RWPE1 (cell line): Measurements from ENCODE around the gene LRSAM1.

Experiments used
- CTCF ChIA-PET: fragments of 350-600 bp; sonication (Branson Sonifier 250); formaldehyde crosslinking; extraction: SDS; loops from one replicate; lab custom pipeline; 2021; lab: Yijun Ruan, JAX
- POLR2A ChIA-PET: fragments of 400-600 bp; formaldehyde crosslinking; extraction: SDS; loops from one replicate; lab custom pipeline; 2020; ENCODE audit warnings: antibody characterized with exemption; ENCODE audit not compliant: low non-redundant PET; lab: Yijun Ruan, JAX
- DNase-seq: peaks from one replicate; pipeline ENCODE4 v3.0.0; 2012; ENCODE audit warnings: low spot score
- H3K27ac ChIP-seq: fragments of 450-650 bp; 2 replicates; pipeline ENCODE4 v1.5.1; 2017
- CTCF ChIP-seq: fragments of 450-650 bp; conservative IDR thresholded peaks from 2 replicates; pipeline ENCODE4 v1.5.1; 2017; ENCODE audit warnings: low read depth, mild to moderate bottlenecking

The LRSAM1 gene

GRCh38 chr9:127406799-127407491, 44.4 kb upstream of the LRSAM1 start:
- ChIA-PET POLR2A (no interaction called here), CTCF (interaction anchor here (0.8 to 1.3 kb wide), 3 partner anchors 8 to 69 kb away, joined by 3 to 7 read pairs (median 6); partner anchors contain the start of gene SLC2A8)
- H3K27ac ChIP-seq = peak overlapping the region; percentile 40
- DNase-seq = no peak
- no peak for TF ChIP-seq CTCF

GRCh38 chr9:127407492-127407843, 43.8 kb upstream of the LRSAM1 start:
- peak overlapping the region; percentile 40 for H3K27ac ChIP-seq
- DNase-seq = no peak
- ChIA-PET POLR2A (interaction anchor here (0.7 kb wide), 1 partner anchor 521 kb away, joined by 6 read pairs; no protein-coding TSS in a partner anchor), CTCF (interaction anchor here (0.8 to 1.3 kb wide), 2 partner anchors 8 to 11 kb away, joined by 3 to 6 read pairs; partner anchors contain the start of gene SLC2A8)
- no peak for TF ChIP-seq CTCF

GRCh38 chr9:127411122-127411521, 40.2 kb upstream of the LRSAM1 start:
- ChIA-PET CTCF (no interaction called here), POLR2A (no interaction called here)
- TF ChIP-seq CTCF = no peak
- no peak overlapping the region for H3K27ac ChIP-seq
- DNase-seq = no peak

- ChIA-PET POLR2A (interaction anchor here (0.6 kb wide), 1 partner anchor 111 kb away, joined by 5 read pairs; no protein-coding TSS in a partner anchor), CTCF (no interaction called here)
- TF ChIP-seq CTCF = no peak
- no peak overlapping the region for H3K27ac ChIP-seq
- DNase-seq = no peak
These were observed 36.2 kb upstream of the LRSAM1 start for GRCh38 chr9:127415141-127415540.

- no peak for DNase-seq
- no peak overlapping the region for H3K27ac ChIP-seq
- TF ChIP-seq CTCF = no peak
- CTCF ChIA-PET = no interaction called here
- POLR2A ChIA-PET = interaction anchor here (0.6 kb wide), 1 partner anchor 112 kb away, joined by 5 read pairs; no protein-coding TSS in a partner anchor
These were observed 35.7 kb upstream of the LRSAM1 start for GRCh38 chr9:127415657-127416056.

GRCh38 chr9:127417131-127418036, 33.9 kb upstream of the LRSAM1 start:
- H3K27ac ChIP-seq = peak overlapping the region; percentile 73
- ChIA-PET POLR2A (interaction anchor here (0.7 kb wide), 1 partner anchor 34 kb away, joined by 3 read pairs; the partner anchor contains the start of genes LRSAM1 and RPL12), CTCF (interaction anchor here (0.5 to 1.3 kb wide), 8 partner anchors 15 to 259 kb away, joined by 3 to 10 read pairs (median 3); no protein-coding TSS in a partner anchor)
- peak; percentile 93 for DNase-seq
- no peak for TF ChIP-seq CTCF
